GM12874 (cell line): ENCODE data around the gene SLC39A3.

Source experiments
- TF ChIP-seq, protein P1 (sequence below): IDR thresholded peaks from 2 replicates; pipeline ENCODE4 v1.5.1; 2011; ENCODE audit warnings: low read depth, mild to moderate bottlenecking, control low read depth, low read length, moderate library complexity; ENCODE audit not compliant: insufficient read depth

Gene SLC39A3

GRCh38 chr19:2729943-2730818, 9.6 kb downstream of the SLC39A3 start:
- TF ChIP-seq, protein P1, sequence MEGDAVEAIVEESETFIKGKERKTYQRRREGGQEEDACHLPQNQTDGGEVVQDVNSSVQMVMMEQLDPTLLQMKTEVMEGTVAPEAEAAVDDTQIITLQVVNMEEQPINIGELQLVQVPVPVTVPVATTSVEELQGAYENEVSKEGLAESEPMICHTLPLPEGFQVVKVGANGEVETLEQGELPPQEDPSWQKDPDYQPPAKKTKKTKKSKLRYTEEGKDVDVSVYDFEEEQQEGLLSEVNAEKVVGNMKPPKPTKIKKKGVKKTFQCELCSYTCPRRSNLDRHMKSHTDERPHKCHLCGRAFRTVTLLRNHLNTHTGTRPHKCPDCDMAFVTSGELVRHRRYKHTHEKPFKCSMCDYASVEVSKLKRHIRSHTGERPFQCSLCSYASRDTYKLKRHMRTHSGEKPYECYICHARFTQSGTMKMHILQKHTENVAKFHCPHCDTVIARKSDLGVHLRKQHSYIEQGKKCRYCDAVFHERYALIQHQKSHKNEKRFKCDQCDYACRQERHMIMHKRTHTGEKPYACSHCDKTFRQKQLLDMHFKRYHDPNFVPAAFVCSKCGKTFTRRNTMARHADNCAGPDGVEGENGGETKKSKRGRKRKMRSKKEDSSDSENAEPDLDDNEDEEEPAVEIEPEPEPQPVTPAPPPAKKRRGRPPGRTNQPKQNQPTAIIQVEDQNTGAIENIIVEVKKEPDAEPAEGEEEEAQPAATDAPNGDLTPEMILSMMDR, result no peak

DNA sequence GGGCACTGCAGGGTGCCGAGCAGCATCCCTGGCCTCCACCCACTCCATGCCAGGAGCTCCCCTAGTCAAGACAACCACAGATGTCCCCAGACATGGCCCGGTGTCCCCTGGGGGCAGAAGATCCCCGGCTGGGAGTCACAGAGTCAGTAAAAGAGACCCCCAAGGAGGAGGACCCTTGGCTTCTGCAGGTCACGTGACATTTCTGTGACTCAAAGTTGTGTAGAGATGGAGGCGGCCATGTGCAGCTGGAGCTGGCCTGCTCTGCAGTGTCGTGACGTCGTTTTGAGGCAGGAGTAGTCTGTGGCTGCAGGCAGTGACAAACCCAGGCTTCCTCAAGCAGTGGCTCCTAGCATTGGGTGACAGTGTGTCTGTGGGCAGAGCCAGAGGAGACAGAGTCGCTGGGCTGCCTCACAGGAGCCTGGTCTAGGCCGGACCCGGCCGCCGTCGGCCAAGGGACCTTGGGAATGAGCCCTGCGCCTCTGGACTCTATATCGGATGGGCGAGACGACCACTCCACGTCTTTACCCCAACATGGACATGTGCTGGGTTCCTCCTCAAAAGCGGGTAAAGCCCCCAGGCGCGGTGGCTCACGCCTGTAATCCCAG, 10.9 kb downstream of the SLC39A3 start:
- TF ChIP-seq, protein P1, result no peak

- TF ChIP-seq, protein P1, result no peak
These were observed 12.2 kb downstream of the SLC39A3 start for GRCh38 chr19:2727640-2727944.

DNA sequence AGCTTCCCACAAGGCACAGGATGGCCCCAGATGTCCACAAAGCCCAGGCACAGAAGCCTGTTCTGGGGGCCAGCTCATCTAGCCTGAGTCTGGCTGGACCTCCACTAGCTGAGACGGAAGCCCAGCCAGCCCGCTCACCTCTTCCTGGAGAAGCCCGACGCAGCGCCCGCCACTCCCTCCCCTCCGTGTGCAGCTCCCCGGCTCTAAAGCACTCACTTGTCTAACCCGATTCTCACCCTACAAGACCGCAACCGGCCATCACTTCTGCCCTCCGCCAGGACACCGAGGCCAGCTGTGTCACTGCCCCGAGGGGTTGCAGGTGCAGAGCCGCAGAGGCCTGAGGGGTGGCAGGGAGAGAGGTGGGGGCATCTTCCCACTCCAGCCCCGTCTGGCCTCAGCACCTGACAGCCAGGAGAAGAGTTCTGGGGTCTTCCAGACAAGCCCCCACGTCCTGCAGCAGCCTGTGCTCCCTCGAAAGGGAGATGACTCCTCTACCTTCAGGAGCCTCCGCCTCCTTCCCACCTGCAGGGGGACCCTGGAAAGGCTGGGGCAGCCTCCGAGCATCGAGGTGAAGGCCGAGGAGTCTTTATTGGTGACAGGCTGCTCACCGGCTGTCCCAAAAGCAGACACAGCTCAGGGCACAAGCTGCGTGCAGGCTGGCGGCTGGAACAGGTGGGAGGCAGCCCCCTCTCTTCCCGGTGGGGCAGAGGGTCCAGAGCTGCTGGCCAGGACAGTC, 12.7 kb downstream of the SLC39A3 start:
- TF ChIP-seq, protein P1, result no peak

DNA sequence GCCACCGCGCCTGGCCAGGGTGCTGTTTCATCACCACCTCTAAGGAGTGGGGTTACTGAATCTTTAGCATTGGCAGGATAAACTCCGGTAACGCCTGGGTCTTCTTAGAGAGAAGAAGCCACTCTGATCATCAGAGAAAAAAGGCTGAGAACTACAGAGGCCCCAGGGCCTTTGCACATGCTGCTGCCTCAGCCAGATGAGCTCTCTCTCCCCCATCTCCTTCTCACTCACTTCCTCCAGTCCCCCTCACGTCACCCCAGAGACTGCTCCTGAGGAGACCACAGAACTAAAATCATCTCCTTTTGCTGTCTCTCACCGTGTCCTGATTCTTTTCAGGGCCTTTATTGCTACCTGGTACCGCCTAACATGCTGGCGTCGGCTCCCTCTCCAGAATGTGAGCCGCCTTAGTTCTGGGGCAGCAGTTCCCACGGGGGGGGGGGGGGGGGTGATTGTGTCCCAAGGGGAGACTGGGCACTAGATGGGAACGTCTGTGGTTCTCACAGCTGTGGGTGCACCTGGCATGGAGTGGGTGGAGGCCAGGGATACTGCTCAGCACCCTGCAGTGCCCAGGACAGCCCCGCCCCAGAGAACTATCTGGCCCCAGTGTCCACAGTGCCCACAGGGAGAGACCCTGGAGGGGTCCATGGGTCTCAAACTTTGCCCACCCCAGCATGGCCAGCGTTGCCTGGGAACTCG, 13.5 kb downstream of the SLC39A3 start:
- TF ChIP-seq, protein P1, result no peak

DNA sequence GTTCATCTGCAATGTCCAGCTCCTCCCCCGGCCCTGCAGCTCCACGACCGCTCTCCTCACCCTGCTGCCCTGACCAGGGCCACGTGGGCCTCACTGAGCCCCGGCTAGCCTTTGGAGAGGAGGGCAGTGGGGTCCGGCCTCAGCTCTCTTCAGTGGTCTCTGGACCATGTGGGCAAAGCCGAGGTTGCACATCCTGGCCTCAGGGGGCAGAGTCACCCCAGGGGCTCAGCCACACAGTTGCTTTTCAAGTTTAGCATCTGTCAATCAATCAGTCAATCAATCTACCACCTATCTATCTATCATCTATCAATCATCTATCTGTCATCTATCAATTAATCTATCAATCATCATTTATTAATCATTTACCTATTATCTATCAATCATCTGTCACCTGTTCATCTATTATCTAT, 15.7 kb downstream of the SLC39A3 start:
- TF ChIP-seq, protein P1, result no peak; the same call in 1 of the 2 replicates

DNA sequence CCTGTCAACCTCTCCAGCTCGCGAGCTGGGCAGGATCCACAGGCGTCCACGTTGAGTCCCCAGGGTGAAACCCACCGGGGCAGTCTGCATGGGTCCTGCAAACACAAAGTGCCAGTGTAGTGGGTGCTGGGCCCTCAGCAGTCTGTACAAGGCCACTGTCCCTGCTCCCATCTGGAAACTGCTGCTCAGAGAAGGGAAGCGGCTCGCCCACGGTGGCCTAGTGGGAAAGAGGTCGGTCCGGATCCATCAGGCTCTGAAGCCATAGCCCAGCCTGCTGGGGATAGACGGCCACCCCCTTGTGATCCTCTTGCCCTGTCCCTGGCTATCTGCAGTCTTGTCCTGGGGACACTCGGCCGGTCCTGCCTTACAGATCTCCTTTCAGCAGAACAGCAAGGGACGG, 16.1 kb downstream of the SLC39A3 start:
- TF ChIP-seq, protein P1, result no peak
